ENCODE results near the gene TGFB2. TPM values are rescaled to one million over a fixed set of nuclear protein-coding genes. Genes with fewer than 3 reads are reported as not detected.

TGFB2 gene
- total RNA-seq, 3 donors from 2014 or later (not counting 1 experiment from before 2014, with no cell fraction given), result 0.07 TPM; not detected in 2

- Histone ChIP-seq H3K27ac (ENCODE audit: low read length) (no peak overlapping the region), H3K4me3 (ENCODE audit: low read length) (no peak overlapping the region), H3K4me1 (ENCODE audit: control insufficient read depth, insufficient read depth, low read length) (no peaks in the 10 kb centered on the region), H3K9me3 (ENCODE audit: control insufficient read depth, insufficient read depth, low read length) (no peaks in the 10 kb centered on the region), H3K36me3 (ENCODE audit: control insufficient read depth, insufficient read depth, low read length) (no peaks in the 10 kb centered on the region), H3K27me3 (ENCODE audit: control insufficient read depth, insufficient read depth, low read length) (no peaks in the 10 kb centered on the region)
- H3K27me3 Mint-ChIP-seq (ENCODE audit: low read depth in 2 of 2), result no peaks in the 10 kb centered on the region
- DNase-seq (no peak), ATAC-seq (no peak)
- intact Hi-C loops (cut with micrococcal nuclease), result no loop called here
- H3K4me1 Mint-ChIP-seq, result no peaks in the 10 kb centered on the region
- H3K9me3 Mint-ChIP-seq, result no peaks in the 10 kb centered on the region
- no peak overlapping the region for H3K4me3 Mint-ChIP-seq
- H3K36me3 Mint-ChIP-seq, result no peaks in the 10 kb centered on the region
- 92% methylated on average over 1 of the region's 1 CpG for WGBS (ENCODE audit: insufficient coverage)
- TF ChIP-seq CTCF (IDR thresholded peaks at IDR 0.05), result no peak
- H3K27ac Mint-ChIP-seq, result no peak overlapping the region
These were observed 18.0 kb downstream of the TGFB2 start for GRCh38 chr1:218363141-218363540.

GRCh38 chr1:218364028-218364710 is 19.0 kb downstream of the TGFB2 start:
- no peaks in the 10 kb centered on the region for H3K27me3 ChIP-seq (ENCODE audit: control insufficient read depth, insufficient read depth, low read length)
- no peaks in the 10 kb centered on the region for H3K36me3 ChIP-seq (ENCODE audit: control insufficient read depth, insufficient read depth, low read length)
- Mint-ChIP-seq H3K36me3 (no peaks in the 10 kb centered on the region), H3K4me1 (no peaks in the 10 kb centered on the region), H3K27me3 (ENCODE audit: low read depth in 2 of 2) (no peaks in the 10 kb centered on the region), H3K27ac (no peak overlapping the region), H3K9me3 (no peaks in the 10 kb centered on the region), H3K4me3 (no peak overlapping the region)
- H3K4me3 ChIP-seq (ENCODE audit: low read length), result no peak overlapping the region
- H3K9me3 ChIP-seq (ENCODE audit: control insufficient read depth, insufficient read depth, low read length), result no peaks in the 10 kb centered on the region
- TF ChIP-seq CTCF (IDR thresholded peaks at IDR 0.05), result no peak
- ATAC-seq, result no peak
- 88% methylated on average over 8 of the region's 8 CpGs for WGBS (ENCODE audit: insufficient coverage)
- no peak overlapping the region for H3K27ac ChIP-seq (ENCODE audit: low read length)
- no peak for DNase-seq
- H3K4me1 ChIP-seq (ENCODE audit: control insufficient read depth, insufficient read depth, low read length), result no peaks in the 10 kb centered on the region
- intact Hi-C loops (cut with micrococcal nuclease), result no loop called here

DNA sequence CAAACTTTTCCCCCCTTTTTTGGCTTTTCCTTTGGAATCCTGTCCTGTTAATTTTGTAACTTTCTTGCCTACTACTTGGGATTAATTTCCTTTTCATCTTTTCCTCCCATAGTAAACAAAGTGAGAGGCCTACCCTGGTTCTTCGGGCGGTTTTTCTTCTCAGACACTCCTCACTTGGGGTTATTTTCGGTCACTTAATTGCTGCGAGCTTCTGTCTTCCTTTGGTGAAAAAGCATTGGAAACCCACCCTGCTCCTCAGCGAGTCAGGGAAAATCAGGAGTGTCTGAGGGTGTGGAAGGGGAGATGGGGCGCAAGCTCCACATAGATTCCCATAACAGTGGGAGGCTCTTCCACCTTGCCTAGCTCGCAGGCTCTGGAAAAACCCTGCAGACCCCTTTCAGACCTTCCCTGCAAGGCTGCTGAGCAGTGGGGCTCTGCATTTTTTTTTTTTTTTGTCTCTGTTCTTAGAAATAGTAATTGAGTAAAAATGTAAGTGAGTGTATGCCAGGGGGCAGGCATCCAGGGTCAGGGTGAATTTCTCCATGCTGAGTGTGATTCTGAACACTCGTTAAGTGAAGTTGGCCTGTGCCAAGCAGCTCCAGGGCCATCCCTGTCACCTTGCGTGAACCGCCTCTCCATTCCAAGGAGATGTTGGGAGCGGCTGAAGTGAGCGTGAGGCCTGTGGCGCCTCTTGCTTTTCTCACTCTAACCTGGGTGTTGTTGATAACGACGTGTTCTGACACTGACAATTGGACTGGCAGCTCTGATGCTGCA is 20.3 kb downstream of the TGFB2 start:
- Mint-ChIP-seq H3K9me3 (no peaks in the 10 kb centered on the region), H3K4me3 (no peak overlapping the region), H3K36me3 (no peaks in the 10 kb centered on the region), H3K4me1 (no peaks in the 10 kb centered on the region), H3K27me3 (ENCODE audit: low read depth in 2 of 2) (no peaks in the 10 kb centered on the region), H3K27ac (no peak overlapping the region)
- H3K36me3 ChIP-seq (ENCODE audit: control insufficient read depth, insufficient read depth, low read length), result no peaks in the 10 kb centered on the region
- no peak for ATAC-seq
- H3K27me3 ChIP-seq (ENCODE audit: control insufficient read depth, insufficient read depth, low read length), result no peaks in the 10 kb centered on the region
- 93% methylated on average over 15 of the region's 15 CpGs for WGBS (ENCODE audit: insufficient coverage)
- H3K4me3 ChIP-seq (ENCODE audit: low read length), result no peak overlapping the region
- H3K4me1 ChIP-seq (ENCODE audit: control insufficient read depth, insufficient read depth, low read length), result no peaks in the 10 kb centered on the region
- no peak for TF ChIP-seq CTCF (IDR thresholded peaks at IDR 0.05)
- DNase-seq, result no peak
- intact Hi-C loops (cut with micrococcal nuclease), result no loop called here
- H3K9me3 ChIP-seq (ENCODE audit: control insufficient read depth, insufficient read depth, low read length), result no peaks in the 10 kb centered on the region
- no peak overlapping the region for H3K27ac ChIP-seq (ENCODE audit: low read length)
